ENCODE results near the gene CAB39.

The CAB39 gene

DNA sequence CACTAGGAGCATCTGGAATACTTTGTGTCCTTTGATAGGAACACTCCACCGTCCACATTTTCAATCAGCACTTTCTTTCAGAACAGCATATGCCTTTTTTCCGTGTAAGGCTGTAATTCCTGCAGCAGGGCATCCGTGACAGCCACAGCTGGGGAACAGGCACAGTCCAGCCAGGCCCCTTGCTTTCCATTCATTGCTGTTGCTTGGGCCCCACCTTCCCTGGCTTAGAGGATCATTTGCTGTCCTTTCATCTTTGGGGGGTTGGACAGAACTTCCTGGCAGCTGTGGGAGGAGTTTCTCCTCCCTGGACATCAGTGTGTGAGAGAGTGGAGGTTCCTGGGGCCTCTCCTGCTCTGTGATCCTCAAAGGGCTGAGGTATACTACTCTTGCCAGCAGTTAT, 102.4 kb downstream of the CAB39 start:
- DNase-seq: no peak

DNA sequence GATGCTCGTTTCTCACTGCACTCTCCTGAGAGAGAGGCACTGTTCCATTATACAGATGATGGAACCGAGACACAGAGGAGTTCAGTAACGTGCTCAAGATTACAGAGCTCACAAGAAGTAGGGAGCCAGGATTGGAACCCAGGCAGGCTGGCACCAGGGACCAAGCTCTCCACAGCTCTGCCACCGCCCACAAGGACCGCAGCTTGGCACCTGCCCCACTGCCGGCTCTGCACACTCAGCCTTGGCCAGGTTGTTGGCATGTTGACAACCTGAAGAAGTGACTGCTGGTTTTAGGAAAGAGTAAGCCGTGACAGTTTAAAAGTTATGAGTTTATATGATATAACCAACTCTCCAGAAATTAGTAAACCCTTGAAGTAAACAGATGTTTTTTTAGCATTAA, 104.1 kb downstream of the CAB39 start:
- DNase-seq: no peak

DNA sequence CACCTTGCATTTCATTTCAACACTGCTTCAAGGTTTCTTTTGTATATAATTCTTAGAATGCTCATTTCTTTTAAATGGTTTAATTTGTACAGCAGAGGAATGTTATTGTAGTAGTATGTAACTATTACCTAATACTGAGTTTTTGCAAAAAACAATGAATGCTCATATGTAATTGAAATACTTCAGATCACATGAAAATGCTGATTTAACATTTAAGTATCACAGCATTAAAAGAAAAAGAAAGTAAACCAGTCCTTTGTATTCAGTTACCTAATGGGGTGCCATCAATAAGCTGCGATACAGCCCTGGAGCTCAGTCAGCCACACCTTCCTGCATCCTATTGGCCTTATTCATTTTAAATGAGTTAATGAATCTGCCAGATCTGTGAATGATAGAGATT, 106.8 kb downstream of the CAB39 start:
- DNase-seq: no peak

DNA sequence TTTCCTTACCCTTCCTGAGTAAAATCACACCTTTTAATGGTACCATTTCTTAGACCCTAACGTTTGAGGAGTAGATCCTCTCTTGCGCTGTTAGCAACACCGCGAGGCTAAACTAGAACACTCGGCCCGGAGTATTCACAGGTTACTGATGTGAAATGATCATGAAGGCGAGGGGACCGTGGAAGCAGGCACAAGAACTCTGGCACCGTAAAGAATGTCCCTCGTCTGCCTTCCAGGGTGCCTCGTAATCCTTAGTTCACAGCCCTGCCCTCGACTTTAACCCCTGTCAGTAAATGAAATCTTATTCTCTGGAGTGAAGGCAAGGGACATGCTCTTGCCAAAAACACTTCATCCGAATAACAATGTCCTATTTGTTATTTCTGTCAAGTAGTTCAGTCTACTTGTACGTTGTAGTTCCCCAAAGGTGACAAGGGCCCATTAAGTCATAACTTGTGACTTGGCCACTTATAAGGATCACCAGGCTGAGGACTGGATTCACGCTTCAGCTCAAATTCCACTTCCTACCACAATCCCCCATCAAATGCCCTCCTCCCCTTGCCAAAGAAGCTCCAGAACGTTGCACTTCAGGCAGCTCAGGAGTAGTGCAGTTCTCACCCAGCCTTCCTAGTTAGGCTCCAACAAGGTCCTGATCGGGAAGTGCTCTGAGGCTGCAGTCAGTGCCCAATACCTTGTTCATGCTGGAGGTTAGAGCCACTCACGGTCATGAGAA, 108.8 kb downstream of the CAB39 start:
- peak in 1 of 51 donors; percentile 3 for DNase-seq

DNA sequence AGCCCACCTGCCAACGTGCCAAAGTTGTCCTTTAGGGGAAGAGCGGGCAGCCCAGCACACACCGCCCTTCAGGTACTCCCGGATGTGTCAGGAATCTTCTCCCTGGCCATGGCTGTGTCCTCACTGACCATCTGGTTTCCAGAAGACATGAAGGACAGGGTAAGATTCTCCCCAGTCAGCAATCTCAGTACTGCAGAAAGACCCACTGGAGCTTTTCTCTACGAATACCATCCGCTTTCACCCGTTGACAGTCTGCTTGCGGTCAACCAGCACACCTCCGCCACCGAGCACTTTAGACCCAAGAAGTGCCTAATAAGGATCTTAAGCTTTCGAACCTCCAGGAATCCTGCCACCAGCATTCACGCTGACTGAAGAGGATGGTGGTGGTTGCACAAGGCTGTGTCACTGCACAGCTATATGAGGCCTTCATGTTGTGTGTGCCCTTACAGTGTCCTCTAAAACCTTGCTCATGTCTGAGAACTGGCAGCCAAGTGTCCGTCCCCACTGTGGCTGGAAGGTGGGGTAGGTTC, 109.4 kb downstream of the CAB39 start:
- DNase-seq: no peak

DNA sequence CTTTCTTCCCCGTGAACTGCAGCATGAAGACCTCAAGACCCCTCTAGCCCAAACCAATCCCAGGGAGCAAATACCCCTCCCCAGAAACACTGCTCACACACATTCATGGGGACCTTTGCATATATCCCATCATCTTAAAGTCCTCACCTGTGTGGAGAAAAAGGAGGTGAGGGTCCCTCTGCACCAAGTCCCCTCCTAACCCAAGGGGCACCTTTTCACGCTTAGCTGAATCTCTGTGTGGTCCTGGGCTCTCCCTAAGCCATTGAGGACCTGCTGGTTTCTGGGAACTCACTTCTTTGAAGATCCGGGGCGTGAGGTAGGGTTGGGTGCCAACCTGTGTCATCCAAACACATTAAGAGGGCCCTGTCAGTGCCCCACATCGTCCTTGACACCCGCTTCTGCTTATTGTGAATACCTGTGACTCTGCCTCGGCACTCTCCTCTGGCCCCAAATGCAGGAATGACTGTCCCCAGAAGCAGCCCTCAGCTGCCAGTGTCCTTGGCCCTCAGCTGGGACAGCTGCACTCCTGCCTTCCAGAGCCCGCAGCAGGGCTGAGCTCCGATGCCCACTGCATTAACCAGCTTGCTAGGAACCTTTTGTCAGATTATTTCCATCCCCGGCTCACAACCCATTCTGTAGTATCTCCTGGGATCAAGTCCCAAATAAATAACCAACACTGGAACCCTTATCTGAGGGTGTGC, 110.8 kb downstream of the CAB39 start:
- DNase-seq: no peak

DNA sequence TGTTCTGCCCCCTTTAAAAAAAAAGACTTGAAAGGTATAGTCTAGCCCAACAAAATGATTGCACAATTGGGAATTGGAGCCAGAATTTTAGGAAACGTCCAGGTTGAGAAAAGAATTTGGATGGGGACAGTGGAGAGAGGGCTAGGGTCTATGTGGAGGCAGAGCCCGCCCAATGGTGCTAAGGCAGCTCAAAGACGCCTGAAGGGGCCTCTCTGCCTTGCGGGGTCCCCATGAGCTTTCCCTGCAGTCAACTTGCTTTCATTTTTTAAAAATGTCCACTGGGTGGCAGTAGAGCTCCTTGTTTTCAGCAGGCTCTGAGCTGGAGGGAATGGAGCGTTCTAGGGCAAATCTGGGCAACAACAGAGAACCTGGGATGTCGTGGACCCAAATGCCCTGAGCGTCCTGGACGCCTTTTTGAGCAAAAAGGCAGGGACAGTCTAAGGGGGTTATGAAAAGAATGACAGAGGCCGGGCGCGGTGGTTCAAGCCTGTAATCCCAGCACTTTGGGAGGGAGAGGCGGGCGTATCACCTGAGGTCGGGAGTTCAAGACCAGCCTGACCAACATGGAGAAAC, 111.8 kb downstream of the CAB39 start:
- peak in 33 of 51 donors; percentile 6 to 85 (median 31) for DNase-seq

DNA sequence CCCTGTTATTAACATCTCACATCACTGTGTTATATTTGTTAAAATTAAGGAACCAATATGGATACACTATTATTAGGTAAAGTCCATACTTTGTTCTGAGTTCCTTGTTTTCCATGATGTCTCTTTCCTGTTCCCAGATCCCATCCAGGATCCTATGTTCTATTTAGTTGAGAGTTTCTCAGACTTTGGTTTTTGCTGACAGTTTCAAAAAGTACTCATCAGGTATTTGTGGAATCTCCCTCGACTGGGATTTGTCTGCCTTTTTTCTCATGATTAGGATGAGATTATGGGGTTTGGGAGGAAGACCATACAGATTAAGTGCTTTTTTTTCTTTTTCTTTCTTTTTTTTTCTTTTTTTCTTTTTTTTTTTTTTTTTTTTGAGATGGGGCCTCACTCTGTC, 112.7 kb downstream of the CAB39 start:
- DNase-seq: no peak

DNA sequence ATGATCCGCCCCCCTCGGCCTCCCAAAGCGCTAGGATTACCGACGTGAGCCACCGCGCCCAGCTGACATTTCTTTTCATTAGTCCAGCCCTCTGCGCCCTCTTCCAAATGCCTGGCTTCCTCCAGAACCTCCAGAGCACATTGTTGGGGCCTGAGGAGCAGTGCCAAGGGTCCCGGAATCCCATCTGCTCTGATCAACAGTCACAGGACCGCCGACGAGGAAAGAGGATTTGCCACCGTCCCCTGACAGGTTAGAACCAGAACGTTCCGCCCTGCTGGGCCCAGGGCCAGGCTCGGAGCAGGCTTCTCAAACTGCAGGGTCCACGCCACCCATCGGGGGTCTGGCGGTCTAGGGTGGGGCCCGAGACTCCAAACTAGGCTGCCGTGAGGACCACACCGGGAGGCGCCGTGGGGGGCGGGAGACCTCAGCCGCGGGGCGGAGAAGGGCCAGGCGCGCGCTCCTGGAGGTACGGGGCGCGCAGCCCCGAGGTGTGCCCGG, 115.2 kb downstream of the CAB39 start:
- no peak for DNase-seq

DNA sequence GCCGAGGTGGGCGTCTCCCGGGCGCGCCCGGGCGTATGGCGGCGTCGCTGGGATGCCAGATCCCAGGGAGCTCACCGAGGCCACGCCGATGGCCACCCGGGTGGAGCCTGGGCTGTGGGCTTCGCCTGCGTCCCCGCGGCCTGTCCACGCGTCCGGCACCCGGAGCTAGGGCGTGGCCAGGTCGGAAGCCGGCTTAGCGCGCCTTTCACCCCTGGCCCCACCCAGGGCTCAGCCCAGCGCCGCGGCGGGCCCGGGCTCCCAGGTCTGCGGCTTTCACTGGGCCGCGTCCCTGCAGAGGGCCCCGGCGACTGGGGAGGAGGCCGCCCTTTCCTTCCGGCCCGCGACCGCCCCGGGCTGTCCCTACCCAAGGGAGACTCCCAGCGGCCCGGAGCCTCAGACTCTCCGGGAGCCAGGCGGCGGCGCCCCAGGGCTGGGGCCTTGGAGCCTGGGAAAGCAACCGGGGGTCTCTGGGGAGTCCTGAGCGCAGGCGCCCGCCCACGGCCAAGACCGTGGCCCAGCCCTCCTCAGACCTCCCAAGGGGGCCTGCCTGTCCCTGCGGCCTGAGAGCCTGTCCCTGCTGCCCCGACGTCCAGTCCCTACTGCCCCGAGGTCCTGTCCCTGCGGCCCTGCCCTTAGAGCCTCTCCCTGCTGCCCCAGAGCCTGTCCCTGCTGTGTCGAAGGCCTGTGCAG, 115.8 kb downstream of the CAB39 start:
- DNase-seq: no peak

DNA sequence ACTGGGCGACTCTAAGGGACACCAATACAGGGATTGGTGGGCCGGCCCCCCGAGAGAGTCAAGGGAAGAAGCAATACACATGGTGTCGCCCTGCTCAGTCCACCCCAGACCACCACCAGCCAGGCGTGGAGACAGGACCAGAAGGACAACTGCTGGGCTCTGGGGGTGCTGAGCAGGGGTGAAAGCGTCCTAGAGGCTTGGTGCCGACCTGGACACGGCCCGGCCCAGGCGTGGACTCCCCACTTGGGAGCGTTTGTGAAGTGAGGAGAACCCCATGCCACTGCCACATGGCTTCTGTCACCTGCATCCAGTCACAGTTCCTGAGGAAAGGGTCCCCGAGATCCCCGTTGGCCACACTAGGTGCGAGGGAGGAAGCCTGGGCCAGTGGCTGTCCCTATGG, 116.7 kb downstream of the CAB39 start:
- no peak for DNase-seq

DNA sequence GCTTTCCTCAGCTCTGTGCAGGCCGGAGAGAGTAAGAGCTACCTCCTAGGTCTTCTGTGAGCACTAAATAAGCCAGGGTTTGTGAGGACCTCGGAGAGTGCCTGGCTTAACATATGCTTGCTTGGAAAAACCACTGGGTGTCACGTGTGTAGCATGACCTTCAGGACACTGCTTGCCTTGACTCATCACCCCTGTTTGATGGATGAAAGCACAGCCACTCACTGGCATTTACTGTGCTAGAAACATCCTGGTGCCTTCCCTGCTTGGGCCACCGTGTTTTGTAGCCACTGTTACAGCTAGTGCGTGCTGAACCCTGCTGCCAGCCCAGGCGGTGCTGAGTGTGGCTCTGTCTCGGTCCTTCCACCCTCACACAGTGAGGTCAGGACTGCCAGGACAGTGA, 117.3 kb downstream of the CAB39 start:
- DNase-seq: no peak

DNA sequence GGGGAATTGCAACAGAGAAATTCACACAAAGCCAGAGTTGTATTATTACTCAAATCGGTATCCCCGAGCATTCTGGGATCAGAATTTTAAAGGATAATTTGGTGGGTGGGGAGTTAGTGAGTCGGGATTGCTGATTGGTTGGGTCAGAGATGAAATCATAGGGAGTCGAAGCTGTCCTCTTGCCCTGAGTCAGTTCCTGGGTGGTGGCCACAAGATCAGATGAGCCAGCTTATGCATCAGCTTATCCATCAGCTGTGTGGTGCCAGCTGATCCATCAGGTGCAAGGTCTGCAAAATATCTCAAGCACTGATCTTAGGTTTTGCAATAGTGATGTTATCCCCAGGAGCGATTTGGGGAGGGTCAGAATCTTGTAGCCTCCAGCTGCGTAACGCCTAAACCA, 117.8 kb downstream of the CAB39 start:
- DNase-seq: no peak

DNA sequence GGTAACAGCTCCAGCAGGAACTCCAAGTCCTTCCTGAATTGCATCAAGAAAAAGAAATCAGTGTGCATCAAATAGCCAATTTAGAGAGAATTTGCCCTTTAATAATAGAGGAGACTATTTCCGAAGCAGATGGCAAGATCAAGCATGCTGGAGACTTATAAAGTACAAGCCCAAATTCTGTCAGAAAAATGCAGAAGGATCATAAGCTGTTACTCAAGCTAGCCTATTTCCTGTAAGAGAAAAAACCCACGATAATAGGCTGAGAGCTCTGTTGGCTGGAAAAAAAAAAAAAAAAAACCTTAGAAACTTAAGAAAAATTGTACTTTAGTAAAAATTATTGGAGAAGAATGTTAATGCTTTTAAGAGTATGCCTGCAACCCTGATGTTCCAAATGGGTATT, 127.7 kb downstream of the CAB39 start:
- DNase-seq: no peak

DNA sequence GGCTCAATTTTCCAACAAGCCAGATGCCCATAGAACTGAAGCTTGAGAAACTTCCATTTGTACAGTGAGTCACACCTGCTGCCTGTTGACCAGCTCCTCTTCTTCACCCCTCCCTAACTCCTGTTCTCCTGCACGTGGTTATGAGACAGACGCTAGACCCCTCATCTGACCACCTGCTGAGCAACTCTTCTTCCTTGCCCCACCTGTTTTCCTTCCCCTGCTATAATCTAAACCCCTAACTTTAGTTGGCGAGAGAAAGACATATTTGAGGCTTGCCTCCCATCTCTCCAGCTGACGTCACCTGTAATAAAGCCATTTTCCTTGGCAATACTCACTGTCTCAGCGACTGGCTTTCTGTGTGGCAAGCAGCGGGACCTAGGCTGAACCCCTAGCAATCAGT, 129.8 kb downstream of the CAB39 start:
- DNase-seq: no peak

DNA sequence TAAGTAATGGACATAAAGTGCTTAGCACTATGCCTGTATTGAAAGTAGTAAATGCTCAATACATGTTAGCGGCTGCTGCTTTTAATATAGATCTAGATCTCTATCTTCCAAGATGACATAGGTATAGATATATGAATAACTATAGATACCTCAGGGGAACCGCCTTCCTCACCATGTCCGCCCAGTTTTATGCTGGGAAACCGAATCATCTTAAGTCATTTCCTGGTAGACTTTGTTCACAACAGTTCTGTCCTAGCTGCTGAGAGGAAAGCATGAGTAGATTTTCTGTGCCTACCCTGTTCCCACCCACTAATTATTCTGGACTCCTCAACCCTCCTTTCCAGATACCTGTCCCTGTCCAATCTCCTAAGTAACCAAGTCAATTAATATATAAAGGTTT, 130.5 kb downstream of the CAB39 start:
- DNase-seq: no peak

DNA sequence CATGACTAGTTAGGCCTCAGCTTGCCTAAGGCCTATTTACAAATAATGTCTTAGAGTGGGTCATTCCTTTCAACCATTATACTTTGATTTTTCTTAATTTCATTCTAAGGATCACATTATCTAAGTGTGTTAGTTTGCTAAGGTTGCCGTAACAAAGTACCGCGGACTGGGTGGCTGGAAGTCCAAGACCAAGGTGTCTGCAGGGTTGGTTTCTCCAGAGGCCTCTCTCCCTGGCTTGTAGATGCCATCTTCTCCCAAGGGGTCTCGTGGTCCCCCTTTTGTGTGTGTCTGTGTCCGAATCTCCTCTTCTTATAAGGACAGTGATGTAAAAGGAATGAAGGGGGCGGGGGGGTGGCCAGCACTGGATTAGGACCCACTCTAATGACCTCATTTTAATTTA, 133.7 kb downstream of the CAB39 start:
- no peak for DNase-seq

DNA sequence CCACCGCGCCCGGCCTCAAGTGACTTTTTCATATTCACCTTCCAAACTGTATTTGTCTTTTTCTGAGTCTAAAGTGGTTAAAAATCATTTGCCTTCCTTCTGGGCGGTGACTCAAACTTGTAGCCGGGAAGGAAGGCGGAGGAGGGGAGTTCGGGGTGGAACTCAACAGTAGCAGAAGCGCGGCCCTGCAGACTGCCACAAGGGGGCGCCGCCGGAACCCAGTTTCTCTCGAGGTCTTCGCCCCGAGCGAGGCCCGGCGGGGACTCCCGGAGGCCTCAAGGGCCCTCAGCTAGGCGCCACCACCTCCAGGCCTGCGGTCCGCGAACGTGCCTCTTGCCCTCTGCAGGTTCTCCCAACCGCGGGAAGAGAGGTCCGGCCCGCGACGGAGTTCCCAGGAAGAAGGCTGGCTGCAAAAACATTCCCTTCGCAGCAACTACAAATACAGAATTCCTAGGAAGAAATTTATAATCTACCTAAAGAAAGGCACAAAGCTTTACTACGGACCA, 135.3 kb downstream of the CAB39 start:
- DNase-seq: peak in 45 of 51 donors; percentile 4 to 87 (median 65)

DNA sequence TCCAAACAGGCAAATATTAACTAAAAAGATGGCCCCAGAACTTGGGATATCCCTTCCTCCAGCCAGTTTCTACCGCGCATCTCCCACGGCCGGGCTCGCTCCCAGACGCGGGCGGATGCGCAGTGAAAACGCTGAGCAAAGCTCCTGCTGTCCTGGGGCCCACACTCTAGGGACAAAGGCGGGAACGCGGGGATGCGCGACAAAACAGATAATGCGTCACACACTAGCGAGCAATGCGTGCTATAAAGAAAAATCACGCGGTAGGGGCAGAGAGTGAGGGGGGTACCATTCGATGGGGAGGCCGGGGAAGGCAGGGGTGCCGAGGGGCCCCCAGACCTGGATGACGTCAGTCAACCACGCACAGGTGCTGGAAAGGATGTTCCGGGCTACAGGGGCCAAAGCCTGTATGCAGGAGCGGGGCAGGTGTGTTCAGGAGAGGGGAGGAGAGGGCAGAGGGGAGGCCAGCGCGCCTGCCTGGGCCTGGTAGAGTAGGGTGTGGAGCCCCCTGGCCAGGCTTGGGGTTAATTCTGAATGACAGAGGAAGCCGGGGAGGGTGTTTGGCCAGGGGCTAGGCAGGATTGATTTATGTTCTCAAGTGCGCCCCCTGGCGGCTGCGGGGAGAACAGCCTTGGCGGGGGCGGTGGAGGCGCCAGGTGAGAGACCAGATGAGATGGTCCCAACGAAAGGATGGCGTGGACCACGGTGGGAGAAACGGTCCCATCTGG, 137.2 kb downstream of the CAB39 start:
- DNase-seq: peak in 4 of 51 donors; percentile 2 to 23 (median 12)

DNA sequence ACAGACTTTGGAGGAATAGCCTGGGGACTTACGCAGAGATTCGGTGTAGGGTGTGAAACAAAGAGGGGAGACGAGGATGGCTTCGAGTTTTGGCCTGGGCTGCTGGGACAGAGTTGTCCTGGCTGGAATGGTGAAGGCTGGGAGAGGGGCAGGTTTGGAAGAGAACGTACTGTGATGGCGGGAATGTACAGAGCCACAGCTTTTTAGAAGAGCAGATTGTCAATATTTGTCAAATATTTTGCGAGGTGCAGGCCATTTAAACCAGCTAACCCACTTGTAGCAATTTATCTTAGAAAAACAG, 137.7 kb downstream of the CAB39 start:
- no peak for DNase-seq

DNA sequence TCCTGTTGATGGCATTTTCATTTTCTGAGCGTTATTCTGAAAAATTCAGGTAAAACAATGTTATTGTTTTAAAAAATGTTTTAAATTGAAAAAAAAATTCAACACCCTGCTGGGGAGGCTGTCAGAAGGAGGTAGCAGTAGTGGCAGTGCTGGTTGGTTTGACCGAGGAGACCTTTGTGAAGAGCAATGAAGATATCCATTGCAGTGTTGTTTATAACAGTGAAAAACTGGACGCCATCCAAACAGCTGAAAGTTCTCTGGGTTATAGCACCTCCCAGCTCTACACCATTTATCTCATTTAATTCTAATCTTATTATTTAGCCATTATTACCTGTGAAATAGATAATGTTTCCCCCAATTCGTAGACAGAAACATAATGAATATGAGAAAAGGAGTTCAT, 139.5 kb downstream of the CAB39 start:
- DNase-seq: no peak

Data from hypothalamus (tissue), 51 donors.